Heart right ventricle (tissue), 16 donors: ENCODE results near the gene PCSK2. TPM values are rescaled to one million over a fixed set of nuclear protein-coding genes. Genes with fewer than 3 reads are reported as not detected.

ENCODE experiments used
- ATAC-seq, 8 donors: fragments of 200-7000 bp; cut with Tn5 transposase; one replicate each; pipeline ENCODE4 v1.9.1; 2020; ENCODE audit warnings: mild to moderate bottlenecking in 8 of 8, moderate library complexity in 8 of 8, moderate number of reproducible peaks in 1 of 8
- DNase-seq, 2 donors: peaks; one replicate each; pipeline ENCODE4 v3.0.0-alpha.2; 2020
- H3K27ac ChIP-seq, 10 donors: fragments of 200-600 bp; sonication (generic) in 2 of 10; one replicate each; pipeline versions ENCODE4 v1.5.0 to v1.8.0; 2020 to 2022; ENCODE audit warnings: mild to moderate bottlenecking in 3 of 10
- H3K27me3 ChIP-seq, 7 donors: fragments of 200-600 bp; one replicate each; pipeline ENCODE4 v1.8.0; 2021 to 2022; ENCODE audit warnings: mild to moderate bottlenecking in 2 of 7
- H3K36me3 ChIP-seq, 9 donors: fragments of 200-600 bp; sonication (generic) in 1 of 9; one replicate each; pipeline versions ENCODE4 v1.5.0 to v1.8.0; 2020 to 2022; ENCODE audit warnings: mild to moderate bottlenecking in 2 of 9
- H3K4me1 ChIP-seq, 9 donors: fragments of 200-600 bp; sonication (generic) in 1 of 9; one replicate each; pipeline versions ENCODE4 v1.5.0 to v1.8.0; 2020 to 2022; ENCODE audit warnings: mild to moderate bottlenecking in 4 of 9
- H3K4me3 ChIP-seq, 10 donors: fragments of 200-600 bp; sonication (generic) in 2 of 10; one replicate each; pipeline versions ENCODE4 v1.5.0 to v1.8.0; 2020 to 2022; ENCODE audit warnings: mild to moderate bottlenecking in 7 of 10, moderate library complexity in 2 of 10
- H3K9me3 ChIP-seq, 11 donors: fragments of 200-600 bp in 10 of 11; sonication (generic) in 2 of 11; one replicate each; pipeline versions ENCODE4 v1.5.0 to v1.8.0; 2013 to 2022; ENCODE audit warnings: mild to moderate bottlenecking in 2 of 11, control low read depth in 1 of 11, moderate library complexity in 1 of 11
- WGBS, 2 donors: extraction: QIAGEN DNeasy Blood & Tissue Kit; methylation state at CpG; one replicate each; pipeline ENCODE4 v1.1.7; 2013; ENCODE audit warnings: inconsistent platforms in 1 of 2; 5-methylcytosine and 5-hydroxymethylcytosine counted together
- intact Hi-C, 10 donors: fragments of 100-400 bp; cut with DNase I; formaldehyde crosslinking; loops; one replicate each; pipeline versions ENCODE4 v1.11.1 to v1.14.2; 2022
- polyA plus RNA-seq, 2 donors: library from polyadenylated mRNA; stranded (reverse); fragments of 200-250 nt; gene quantifications; one replicate each; pipeline ENCODE4 v1.2.3, GENCODE V29; 2013
- total RNA-seq, 10 donors: library from RNA; stranded (reverse); fragmentation: NEBNext Ultra II Directional in 3 of 10; extraction: Animal tissue kit (Norgen Biotek cat#: 25700) in 3 of 10; gene quantifications; one replicate each; pipeline versions ENCODE4 v1.2.1 to v1.2.4, GENCODE V29; 2021 to 2023
- TF ChIP-seq, protein P1 (sequence below), 9 donors: fragments of 200-600 bp; sonication (generic) in 2 of 9; IDR thresholded peaks; one replicate each; pipeline versions ENCODE4 v1.5.0 to v1.8.0; 2021 to 2022; ENCODE audit warnings: antibody characterized with exemption in 9 of 9, mild to moderate bottlenecking in 5 of 9, moderate library complexity in 1 of 9
- donor health status: Arrhythmogenic right ventricular cardiomyopathy.
- donor health status: ischemic (EF 13 %, LVEDD 7.1; RV severe dilation, severe dysfunction).
- donor health status: healthy with polysubstance abuse.
- donor health status: DM: no; HTN: yes; CAD: no.
- donor health status: DM: no; HTN: no; CAD: no.
- donor health status: ischemic (EF 25% LVEDD 6.9; RV normal size, moderate dysfunction).
- donor health status: ischemic (EF 25% LVEDD 5.7; RV mildly dilated, moderate dysfunction).
- donor health status: healthy.
- donor health status: DM: yes; HTN: yes; CAD: no.
- donor health status: Ischemic cardiomyopathy.
- donor health status: ischemic (EF 35%, LVEDD 5.7; RV mildly dilated, moderate dysfunction).
- donor health status: nonischemic (EF 11% LVEDD 7.7; RV severe dilation, severe dysfunction).
- donor health status: DM: yes; HTN: yes; CAD: no.
- donor health status: PGD.
- donor health status: ischemic (EF 29% LVEDD 5.4; RV normal size, mild dysfunction).
- donor health status: nonischemic (EF 23%, LVEDD 6.1; RV moderate dilation, normal function).

The PCSK2 gene
- total and polyA plus RNA-seq, 12 donors: 0.09 to 1.4 (median 0.66) TPM; not detected in 1

DNA sequence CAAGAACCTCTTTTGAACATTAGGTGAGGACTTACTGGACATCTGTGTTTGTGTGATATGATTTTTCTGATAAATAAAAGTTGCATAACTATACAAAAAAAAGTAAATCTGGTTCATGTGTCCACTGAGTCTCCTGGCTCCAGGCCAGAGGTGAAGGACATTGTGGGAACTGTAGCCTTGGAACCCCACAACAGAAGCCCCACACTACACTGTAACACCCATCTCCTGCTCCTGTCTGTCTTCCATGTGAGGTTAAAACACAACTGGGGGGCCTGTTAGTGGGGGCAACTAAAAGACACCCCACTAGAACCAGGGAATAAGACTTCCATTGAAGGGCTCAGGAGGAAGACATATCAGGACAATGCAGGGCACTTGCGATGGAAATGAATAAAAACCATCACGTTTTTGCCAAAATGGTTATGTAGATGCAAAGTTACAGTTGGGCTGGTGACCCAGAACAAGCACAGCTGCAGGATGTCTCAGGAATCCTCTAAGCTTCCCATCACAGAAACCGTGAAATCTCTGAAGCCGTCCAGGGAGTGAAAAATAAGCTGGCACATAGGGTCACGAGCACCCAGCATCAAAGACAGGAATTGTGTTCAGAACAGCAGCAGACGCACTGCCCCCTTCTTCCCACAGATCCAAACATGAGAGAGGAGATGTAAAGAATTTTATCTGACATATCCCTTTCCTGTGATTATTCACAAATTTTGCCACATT, 36.7 kb upstream of the PCSK2 start:
- no peak overlapping the region for H3K4me3 ChIP-seq
- WGBS, 2 donors: 53 to 54% methylated on average over 6 of the region's 6 CpGs
- DNase-seq (no peak), ATAC-seq (no peak)
- no peaks in the 10 kb centered on the region for H3K4me1 ChIP-seq
- H3K36me3 ChIP-seq: no peaks in the 10 kb centered on the region
- no peaks in the 10 kb centered on the region for H3K27me3 ChIP-seq
- intact Hi-C loops: loop anchor here in 1 of 10 donors (10.0 kb wide), 1 partner anchor 55 kb away; no protein-coding TSS in a partner anchor
- H3K27ac ChIP-seq: no peak overlapping the region
- peaks cover 0 to 19% (median 4%) of the 10 kb centered on the region in 11 donors for H3K9me3 ChIP-seq
- TF ChIP-seq, protein P1, sequence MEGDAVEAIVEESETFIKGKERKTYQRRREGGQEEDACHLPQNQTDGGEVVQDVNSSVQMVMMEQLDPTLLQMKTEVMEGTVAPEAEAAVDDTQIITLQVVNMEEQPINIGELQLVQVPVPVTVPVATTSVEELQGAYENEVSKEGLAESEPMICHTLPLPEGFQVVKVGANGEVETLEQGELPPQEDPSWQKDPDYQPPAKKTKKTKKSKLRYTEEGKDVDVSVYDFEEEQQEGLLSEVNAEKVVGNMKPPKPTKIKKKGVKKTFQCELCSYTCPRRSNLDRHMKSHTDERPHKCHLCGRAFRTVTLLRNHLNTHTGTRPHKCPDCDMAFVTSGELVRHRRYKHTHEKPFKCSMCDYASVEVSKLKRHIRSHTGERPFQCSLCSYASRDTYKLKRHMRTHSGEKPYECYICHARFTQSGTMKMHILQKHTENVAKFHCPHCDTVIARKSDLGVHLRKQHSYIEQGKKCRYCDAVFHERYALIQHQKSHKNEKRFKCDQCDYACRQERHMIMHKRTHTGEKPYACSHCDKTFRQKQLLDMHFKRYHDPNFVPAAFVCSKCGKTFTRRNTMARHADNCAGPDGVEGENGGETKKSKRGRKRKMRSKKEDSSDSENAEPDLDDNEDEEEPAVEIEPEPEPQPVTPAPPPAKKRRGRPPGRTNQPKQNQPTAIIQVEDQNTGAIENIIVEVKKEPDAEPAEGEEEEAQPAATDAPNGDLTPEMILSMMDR (IDR thresholded peaks at IDR 0.05): no peak

DNA sequence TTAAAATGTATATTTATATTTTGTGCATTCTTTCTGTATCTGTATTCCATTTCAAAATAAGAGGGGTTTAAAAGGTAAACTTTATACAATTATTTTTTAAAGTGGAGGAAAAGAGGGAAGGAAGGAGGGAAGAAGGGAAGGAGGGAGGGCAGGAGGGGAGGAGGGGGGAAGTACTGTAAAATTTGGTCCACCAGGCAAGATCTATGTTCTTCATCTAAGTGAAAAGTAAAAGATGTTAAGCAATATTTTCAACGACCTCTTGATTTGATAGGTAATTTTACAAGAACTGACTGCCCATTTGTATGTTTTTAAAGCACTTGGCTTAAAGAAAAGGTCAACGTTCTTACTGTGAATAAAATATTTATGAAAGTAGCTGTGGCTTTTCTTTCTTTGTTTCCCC, 29.8 kb upstream of the PCSK2 start:
- TF ChIP-seq, protein P1 (IDR thresholded peaks at IDR 0.05): no peak

DNA sequence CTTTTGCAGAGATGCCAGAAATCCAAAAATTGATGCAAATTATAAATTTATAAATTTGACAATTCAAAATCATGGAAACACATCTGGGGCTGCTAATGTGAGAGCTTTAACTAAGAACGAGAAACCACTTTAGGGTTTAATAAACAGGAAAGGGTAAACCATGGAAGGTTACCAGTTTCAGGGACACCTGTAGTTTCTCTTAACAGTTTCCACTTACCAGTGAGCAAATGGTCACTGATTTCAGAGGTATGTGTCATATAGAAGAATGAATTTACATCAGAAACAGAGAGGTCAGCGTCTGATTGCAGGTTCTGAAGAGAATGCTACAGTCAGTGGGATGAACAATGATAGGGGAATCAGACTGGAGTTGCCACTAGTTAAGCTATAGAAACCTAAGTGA, 24.8 kb upstream of the PCSK2 start:
- Histone ChIP-seq H3K27ac (no peak overlapping the region), H3K9me3 (no peaks in the 10 kb centered on the region), H3K4me1 (no peaks in the 10 kb centered on the region), H3K27me3 (peaks cover 0 to 20% (median 5%) of the 10 kb centered on the region in 7 donors), H3K36me3 (no peaks in the 10 kb centered on the region), H3K4me3 (no peak overlapping the region)
- no peak for DNase-seq
- TF ChIP-seq, protein P1 (IDR thresholded peaks at IDR 0.05): no peak
- intact Hi-C loops: no loop called here
- no peak for ATAC-seq
- 64 to 73% methylated on average over 2 of the region's 2 CpGs for WGBS, 2 donors

More for the DNA sequence above, 29.8 kb upstream of the PCSK2 start:
- Histone ChIP-seq H3K4me1 (no peaks in the 10 kb centered on the region), H3K4me3 (no peak overlapping the region), H3K9me3 (peaks cover 0 to 3% (median 0%) of the 10 kb centered on the region in 11 donors), H3K27me3 (peaks cover 0 to 14% (median 2%) of the 10 kb centered on the region in 7 donors), H3K36me3 (no peaks in the 10 kb centered on the region), H3K27ac (no peak overlapping the region)
- ATAC-seq: no peak
- intact Hi-C loops: loop anchor here in 1 of 10 donors (10.0 kb wide), 1 partner anchor 62 kb away; no protein-coding TSS in a partner anchor
- DNase-seq: no peak
- WGBS, 2 donors: 61 to 72% methylated on average over 2 of the region's 2 CpGs

DNA sequence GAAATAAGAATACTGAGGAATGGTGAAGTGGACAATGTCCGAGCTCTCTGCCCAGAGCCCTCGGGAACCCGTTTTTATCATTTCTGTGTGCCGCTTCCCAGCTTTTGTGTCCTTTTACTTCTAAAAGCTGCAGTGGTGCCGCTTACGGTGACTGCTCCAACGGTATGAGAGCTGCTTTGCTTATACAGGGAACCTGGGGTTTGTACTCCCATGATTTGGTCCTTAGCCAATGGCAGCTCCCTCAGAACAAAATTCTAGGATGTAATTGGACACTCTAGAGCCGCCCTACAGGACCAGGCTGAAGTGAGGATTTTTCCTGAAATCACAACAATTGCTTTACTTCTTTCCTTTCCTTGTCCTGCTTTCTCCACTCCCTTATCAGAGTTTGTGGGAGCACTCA, 24.2 kb upstream of the PCSK2 start:
- Histone ChIP-seq H3K4me1 (no peaks in the 10 kb centered on the region), H3K9me3 (no peaks in the 10 kb centered on the region), H3K27ac (no peak overlapping the region), H3K36me3 (no peaks in the 10 kb centered on the region), H3K4me3 (no peak overlapping the region), H3K27me3 (peaks cover 0 to 20% (median 5%) of the 10 kb centered on the region in 7 donors)
- intact Hi-C loops: no loop called here
- 12 to 13% methylated on average over 8 of the region's 8 CpGs for WGBS, 2 donors
- no peak for ATAC-seq
- DNase-seq: no peak
- TF ChIP-seq, protein P1 (IDR thresholded peaks at IDR 0.05): no peak
